Endothelial cell of umbilical vein (primary cell): ENCODE measurements around the gene C8G. TPM values are rescaled to one million over a fixed set of nuclear protein-coding genes. Genes with fewer than 3 reads are reported as not detected.

Experiments
- BruUV-seq: library from RNA; stranded (reverse); fragments of 400-500 nt; replicated peaks from 2 replicates; lab custom pipeline; 2021; lab: Mats Ljungman, UMichigan
- CTCF ChIA-PET: fragments of 300-600, 350-600 bp; sonication (Branson Sonifier 250); formaldehyde crosslinking; loops from one replicate; lab custom pipeline; 2021; ENCODE audit warnings: antibody characterized with exemption, inconsistent platforms; lab: Charles Lee
- POLR2A ChIA-PET: fragments of 300-600, 350-600 bp; sonication (Branson Sonifier 250); formaldehyde crosslinking; loops from one replicate; lab custom pipeline; 2021; ENCODE audit warnings: antibody characterized with exemption, inconsistent platforms; lab: Charles Lee
- DNase-seq: peaks from one replicate; pipeline ENCODE4 v3.0.0-alpha.2; 2011; ENCODE audit warnings: low read depth, low spot score
- FAIRE-seq: peaks from 2 replicates; lab custom pipeline; 2011; peaks lifted over from hg19 to GRCh38; lab: Jason Lieb, UNC
- H2AFZ ChIP-seq: 2 replicates; pipeline ENCODE4 v1.6.0; 2012; ENCODE audit warnings: low read depth, low read length, control low read depth, inconsistent platforms
- H3K27ac ChIP-seq: 2 replicates; pipeline ENCODE4 v1.5.1; 2011; ENCODE audit warnings: low read depth, mild to moderate bottlenecking, control low read depth, low read length, moderate library complexity; ENCODE audit not compliant: insufficient read depth
- H3K27me3 ChIP-seq, 2 experiments: 2 replicates each; pipeline versions ENCODE4 v1.6.0 to v1.6.1; 2011; ENCODE audit warnings: low read length in 2 of 2, mixed read lengths in 1 of 2; ENCODE audit not compliant: control insufficient read depth in 2 of 2, insufficient read depth in 2 of 2
- H3K36me3 ChIP-seq, 2 experiments: 2 replicates in 1 of 2; 3 replicates in 1 of 2; pipeline ENCODE4 v1.5.1; 2011; ENCODE audit warnings: low read length in 2 of 2, mild to moderate bottlenecking in 1 of 2, moderate library complexity in 1 of 2; ENCODE audit not compliant: control insufficient read depth in 2 of 2, insufficient read depth in 2 of 2; ENCODE audit errors: extremely low read depth in 1 of 2
- H3K4me1 ChIP-seq: 3 replicates; pipeline ENCODE4 v1.5.1; 2011; ENCODE audit warnings: mild to moderate bottlenecking, low read length; ENCODE audit not compliant: control insufficient read depth, insufficient read depth; ENCODE audit errors: extremely low read depth
- H3K4me2 ChIP-seq: 2 replicates; pipeline ENCODE4 v1.6.1; 2011; ENCODE audit warnings: low read length, control low read depth, mixed read lengths; ENCODE audit not compliant: insufficient read depth
- H3K4me3 ChIP-seq, 3 experiments: fragments of 200-600 bp in 1 of 3; sonication (generic), shearing (Covaris generic) in 1 of 3; replicated peaks in 1 of 3; 2 replicates each; pipeline ENCODE4 v1.5.1; 2011 to 2016; ENCODE audit warnings: control low read depth in 3 of 3, low read length in 3 of 3, mild to moderate bottlenecking in 2 of 3, inconsistent platforms in 1 of 3, low read depth in 1 of 3, moderate library complexity in 1 of 3; ENCODE audit not compliant: insufficient read depth in 1 of 3
- H3K79me2 ChIP-seq: 2 replicates; pipeline ENCODE4 v1.6.0; 2012; ENCODE audit warnings: low read length, inconsistent platforms; ENCODE audit not compliant: control insufficient read depth, insufficient read depth
- H3K9ac ChIP-seq: replicated peaks from 2 replicates; pipeline ENCODE3; 2011; ENCODE audit warnings: low read length, control low read depth; ENCODE audit not compliant: insufficient read depth; ENCODE audit errors: extremely low read depth
- H3K9me1 ChIP-seq: replicated peaks from 3 replicates; pipeline ENCODE4 v1.6.0; 2011; ENCODE audit warnings: mild to moderate bottlenecking, low read length; ENCODE audit not compliant: control insufficient read depth, insufficient read depth; ENCODE audit errors: extremely low read depth
- H3K9me3 ChIP-seq: replicated peaks from 2 replicates; pipeline ENCODE4 v1.5.1; 2012; ENCODE audit warnings: low read length, inconsistent platforms; ENCODE audit not compliant: control insufficient read depth, insufficient read depth
- H4K20me1 ChIP-seq: replicated peaks from 2 replicates; pipeline ENCODE3; 2011; ENCODE audit warnings: mild to moderate bottlenecking, low read length; ENCODE audit not compliant: control insufficient read depth, insufficient read depth; ENCODE audit errors: extremely low read depth
- CTCF ChIP-seq, 2 donors: IDR thresholded peaks; 1 replicate in 1 of 2; 2 replicates in 1 of 2; pipeline ENCODE4 v1.5.1; 2011; ENCODE audit warnings: low read length in 2 of 2, mild to moderate bottlenecking in 2 of 2, moderate library complexity in 2 of 2, control low read depth in 1 of 2, inconsistent platforms in 1 of 2, low read depth in 1 of 2; ENCODE audit not compliant: insufficient read depth in 1 of 2; ENCODE audit errors: extremely low read depth in 1 of 2
- EZH2 ChIP-seq: IDR thresholded peaks from 2 replicates; pipeline ENCODE4 v1.6.1; 2012; ENCODE audit warnings: borderline replicate concordance, low read depth, mild to moderate bottlenecking, moderate library complexity, low read length, inconsistent platforms; ENCODE audit not compliant: severe bottlenecking
- FOS ChIP-seq: IDR thresholded peaks from 2 replicates; pipeline ENCODE4 v1.6.1; 2011; ENCODE audit warnings: mild to moderate bottlenecking, low read length, moderate library complexity, borderline replicate concordance; ENCODE audit not compliant: insufficient read depth
- GATA2 ChIP-seq: IDR thresholded peaks from 2 replicates; pipeline ENCODE4 v1.7.0; 2011; ENCODE audit warnings: low read depth, mild to moderate bottlenecking, moderate library complexity, mixed read lengths, low read length; ENCODE audit not compliant: insufficient read length, insufficient read depth
- JUN ChIP-seq: IDR thresholded peaks from 2 replicates; pipeline ENCODE4 v1.6.1; 2011; ENCODE audit warnings: borderline replicate concordance, low read depth; ENCODE audit not compliant: insufficient read length, insufficient read depth
- MAX ChIP-seq: IDR thresholded peaks from 2 replicates; pipeline ENCODE4 v1.6.1; 2011; ENCODE audit not compliant: insufficient read depth, insufficient read length
- MYC ChIP-seq: IDR thresholded peaks from one replicate; pipeline ENCODE4 v1.6.1; 2011; ENCODE audit warnings: mild to moderate bottlenecking, low read depth, low read length
- POLR2A ChIP-seq: IDR thresholded peaks from 2 replicates; pipeline ENCODE4 v1.6.1; 2012; ENCODE audit warnings: low read depth, mild to moderate bottlenecking, control low read depth, low read length
- POLR2AphosphoS5 ChIP-seq: IDR thresholded peaks from 2 replicates; pipeline ENCODE4 v1.6.1; 2012; ENCODE audit warnings: low read depth, mild to moderate bottlenecking, control low read depth, low read length, moderate library complexity; ENCODE audit not compliant: insufficient read depth
- dilution Hi-C: fragments of 300-500 bp; cut with MboI; formaldehyde crosslinking; loops from one replicate; pipeline ENCODE4 v1.15.0; 2019; ENCODE audit warnings: low sequenced_read_pairs; ENCODE audit not compliant: extremely low pct_ligation_motif_present
- intact Hi-C: fragments of 100-400 bp; cut with micrococcal nuclease; formaldehyde crosslinking; loops from one replicate; pipeline ENCODE4 v1.10.0; 2022
- polyA plus RNA-seq, 4 experiments: library from polyadenylated mRNA; depleted of rRNA in 3 of 4; stranded (reverse) in 3 of 4; unstranded in 1 of 4; fragments of >200 nt; gene quantifications; 2 replicates each; pipeline versions ENCODE4 v1.2.1 to v1.2.3, GENCODE V29; 2011 to 2012; ENCODE audit warnings: missing spikeins in 1 of 4
- total RNA-seq: library from RNA; stranded (reverse); gene quantifications from 2 replicates; pipeline ENCODE4 v1.2.3, GENCODE V29; 2021

C8G gene
- total and polyA plus RNA-seq, 2 donors (not counting 3 experiments of a cell fraction or from before 2014, with no cell fraction given) = 0.47 to 1.9 TPM

GRCh38 chr9:136935651-136936050, 9.4 kb upstream of the C8G start:
- Histone ChIP-seq H3K4me3 (no peak overlapping the region), H3K9me1 (no peaks in the 10 kb centered on the region), H3K9me3 (no peaks in the 10 kb centered on the region), H2AFZ (no peak overlapping the region), H3K9ac (no peak overlapping the region), H3K27ac (no peak overlapping the region), H3K27me3 (no peaks in the 10 kb centered on the region), H4K20me1 (no peaks in the 10 kb centered on the region), H3K4me2 (no peak overlapping the region), H3K36me3 (peaks cover 0 to 14% of the 10 kb centered on the region in 2 experiments), H3K4me1 (no peaks in the 10 kb centered on the region), H3K79me2 (no peaks in the 10 kb centered on the region)
- CTCF ChIA-PET = interaction anchor here (1.6 kb wide), 1 partner anchor 39 kb away, joined by 3 read pairs; no protein-coding TSS in a partner anchor
- POLR2A ChIA-PET = no interaction called here
- TF ChIP-seq CTCF (IDR thresholded peaks at IDR 0.05; ENCODE audit: extremely low read depth in 1 of 2, insufficient read depth in 1 of 2, low read depth in 1 of 2, low read length in 2 of 2) (no peak), MYC (no peak), EZH2 (no peak), JUN (no peak), GATA2 (no peak), MAX (no peak), POLR2AphosphoS5 (no peak), FOS (no peak), POLR2A (no peak)
- no peak for FAIRE-seq
- no TSS peak for BruUV-seq
- dilution Hi-C loops (loop anchor here (25.0 kb wide), 1 partner anchor 123 kb away; the partner anchor contains the start of gene RABL6), intact Hi-C loops (loop anchor here (5.0 kb wide), 1 partner anchor 68 kb away; the partner anchor contains the start of gene EDF1)
- no peak for DNase-seq
